CD4-positive, alpha-beta T cell treated with Interleukin-10 for 1 hour (primary cell): Measurements from ENCODE around the gene CCDC142.
"Not testable (repeated sequence)": the region's sequence is repeated elsewhere in the genome, so short reads cannot be mapped to it uniquely, and the experiment has no call there.

Source experiments
- DNase-seq: peaks from one replicate; pipeline ENCODE4 v3.0.0-alpha.2; 2020

CCDC142 gene

GRCh38 chr2:74470742-74471141 lies 12.1 kb downstream of the CCDC142 start:
- DNase-seq = not testable (repeated sequence)

GRCh38 chr2:74464406-74464805 lies 18.4 kb downstream of the CCDC142 start:
- no peak for DNase-seq

GRCh38 chr2:74462786-74463105 lies 20.1 kb downstream of the CCDC142 start:
- no peak for DNase-seq

- no peak for DNase-seq
Measured at GRCh38 chr2:74462054-74462785, 20.6 kb downstream of the CCDC142 start.

DNA sequence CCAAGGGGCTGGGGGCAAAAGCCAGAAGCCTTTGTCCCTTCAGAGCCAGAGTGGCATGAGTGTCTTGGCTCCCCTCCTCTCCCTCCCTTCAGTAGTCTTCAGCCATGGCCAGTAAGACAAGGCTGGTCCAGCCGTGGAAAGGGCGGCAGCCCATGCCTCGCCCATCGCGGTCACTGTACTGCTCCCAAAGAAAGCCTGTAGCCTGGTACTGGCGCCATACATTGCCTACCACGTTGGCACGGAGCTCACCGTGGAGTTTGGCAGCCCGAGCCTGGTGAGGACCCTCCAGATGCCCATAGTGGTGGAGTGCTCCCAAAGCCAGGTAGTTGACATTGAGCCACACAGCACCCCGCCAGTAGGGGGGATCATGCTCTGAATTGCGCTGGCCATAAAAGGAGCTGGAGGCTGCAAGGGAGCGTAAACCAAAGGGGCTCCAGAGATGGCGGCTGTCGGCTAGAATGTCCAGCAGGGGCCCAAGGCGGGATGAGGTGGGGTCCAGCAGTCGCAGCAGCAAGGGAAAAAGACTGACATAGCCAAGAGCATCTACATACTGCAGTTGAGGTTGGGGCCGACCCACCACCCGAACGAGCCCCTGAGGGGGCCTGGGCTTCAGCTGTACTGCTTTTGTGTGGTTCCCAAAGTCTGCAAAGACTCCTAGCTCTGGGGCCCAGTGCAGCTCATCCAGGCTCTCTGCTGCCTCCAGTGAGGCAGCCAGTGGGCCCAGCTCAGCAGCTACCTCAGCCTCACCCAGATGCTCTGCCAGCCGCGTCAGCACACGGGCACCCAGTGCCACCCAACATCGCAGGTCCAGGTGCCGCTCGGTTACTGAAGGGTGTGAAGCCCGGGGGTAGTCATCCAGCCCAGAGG lies 21.4 kb downstream of the CCDC142 start:
- no peak for DNase-seq

GRCh38 chr2:74460187-74460586 lies 22.6 kb downstream of the CCDC142 start:
- not testable (repeated sequence) for DNase-seq

DNA sequence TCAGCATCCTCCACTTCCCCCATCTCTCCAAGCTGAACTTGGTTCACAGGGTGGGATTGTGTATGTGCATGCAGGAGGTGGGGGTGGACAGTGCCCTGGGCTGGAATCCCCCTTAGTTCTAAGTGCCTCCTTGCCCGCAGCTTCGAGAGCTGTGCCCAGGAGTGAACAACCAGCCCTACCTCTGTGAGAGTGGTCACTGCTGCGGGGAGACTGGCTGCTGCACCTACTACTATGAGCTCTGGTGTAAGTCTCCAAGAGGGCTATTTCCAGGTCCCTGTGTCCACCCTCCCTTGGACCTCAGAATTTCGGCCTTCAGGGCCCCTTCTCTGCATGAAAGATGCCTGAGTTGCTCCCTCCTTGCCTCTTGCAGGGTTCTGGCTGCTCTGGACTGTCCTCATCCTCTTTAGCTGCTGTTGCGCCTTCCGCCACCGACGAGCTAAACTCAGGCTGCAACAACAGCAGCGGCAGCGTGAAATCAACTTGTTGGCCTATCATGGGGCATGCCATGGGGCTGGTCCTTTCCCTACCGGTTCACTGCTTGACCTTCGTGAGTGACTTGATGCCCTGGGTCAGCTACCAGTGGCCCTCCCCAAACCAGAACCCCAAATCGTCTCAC lies 23.2 kb downstream of the CCDC142 start:
- not testable (repeated sequence) for DNase-seq

DNA sequence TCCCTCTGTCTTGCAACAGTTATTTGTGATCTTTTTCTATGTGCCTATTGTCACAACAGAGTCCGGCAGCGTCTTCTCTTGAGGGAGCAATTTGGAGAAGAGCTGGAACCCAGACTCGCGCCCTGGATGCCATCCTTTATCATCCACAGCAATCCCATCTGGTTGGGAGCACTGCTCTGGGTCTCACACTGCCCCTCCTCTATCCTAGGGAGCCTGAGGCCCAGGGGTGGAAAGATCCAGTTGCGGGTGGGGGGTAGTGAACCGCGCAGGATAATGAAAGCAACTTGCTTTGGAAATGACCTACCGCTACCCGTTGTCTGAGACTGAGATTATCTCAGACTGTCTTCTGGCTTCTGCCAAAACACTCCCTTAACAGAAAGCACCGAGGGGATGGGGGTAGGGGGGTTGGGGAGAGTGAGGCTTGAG lies 23.8 kb downstream of the CCDC142 start:
- no peak for DNase-seq

DNA sequence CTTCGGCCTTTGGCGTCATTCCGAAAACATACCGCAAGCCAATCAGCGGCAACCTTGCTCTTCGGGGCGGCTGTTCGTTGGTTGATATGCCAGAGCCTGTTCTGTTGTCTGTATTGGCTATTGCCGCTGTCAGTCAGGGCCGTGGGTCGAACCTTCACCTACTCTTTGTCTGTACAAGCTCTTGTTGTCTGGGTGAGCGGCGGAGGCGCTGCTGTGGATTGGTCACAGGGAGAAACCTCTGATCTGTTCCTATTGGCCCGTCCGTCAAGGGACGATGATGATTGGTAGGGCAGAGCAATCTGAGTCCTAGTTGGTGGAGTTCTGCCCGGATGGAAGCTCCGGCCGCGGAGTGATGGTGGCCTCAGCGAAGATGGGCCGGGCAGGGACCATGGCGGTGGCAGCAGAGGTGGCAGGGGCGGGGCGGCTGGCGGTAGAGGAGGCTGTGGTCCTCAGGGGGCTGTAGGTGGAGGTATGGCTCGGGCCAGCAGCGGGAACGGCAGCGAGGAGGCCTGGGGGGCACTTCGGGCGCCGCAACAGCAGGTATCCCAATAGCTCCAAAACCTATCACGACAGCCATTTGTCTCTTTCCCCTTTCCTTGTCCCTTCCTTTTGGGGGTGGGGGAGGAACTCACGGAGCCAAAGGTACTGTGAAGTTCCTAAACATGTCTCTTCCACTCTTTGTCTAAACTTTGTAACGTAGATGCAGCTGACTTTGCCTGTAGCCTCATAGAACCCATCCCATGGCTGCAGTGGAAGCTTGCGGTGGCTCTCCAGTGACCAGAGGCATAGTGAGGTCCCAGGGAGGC lies 24.5 kb downstream of the CCDC142 start, which contains the start of gene WBP1:
Gene WBP1, plus strand, starts transcription at position 307 of the 806 bp plus-strand sequence. Its CDS starts 165 bp downstream, at position 472.
- peak; percentile 100 for DNase-seq

- peak; percentile 86 for DNase-seq
Measured at GRCh38 chr2:74457549-74458131, 25.2 kb downstream of the CCDC142 start.

- no peak for DNase-seq
Measured at GRCh38 chr2:74457129-74457548, 25.7 kb downstream of the CCDC142 start.

GRCh38 chr2:74454654-74455511 lies 27.9 kb downstream of the CCDC142 start, which contains the start of gene INO80B:
INO80B (plus strand) TSS chr2:74455087; CDS start chr2:74455117, 30 bp downstream.
- DNase-seq = peak; percentile 99

GRCh38 chr2:74450570-74451190 lies 32.1 kb downstream of the CCDC142 start:
- no peak for DNase-seq

GRCh38 chr2:74448771-74449170 lies 34.0 kb downstream of the CCDC142 start:
- no peak for DNase-seq

DNA sequence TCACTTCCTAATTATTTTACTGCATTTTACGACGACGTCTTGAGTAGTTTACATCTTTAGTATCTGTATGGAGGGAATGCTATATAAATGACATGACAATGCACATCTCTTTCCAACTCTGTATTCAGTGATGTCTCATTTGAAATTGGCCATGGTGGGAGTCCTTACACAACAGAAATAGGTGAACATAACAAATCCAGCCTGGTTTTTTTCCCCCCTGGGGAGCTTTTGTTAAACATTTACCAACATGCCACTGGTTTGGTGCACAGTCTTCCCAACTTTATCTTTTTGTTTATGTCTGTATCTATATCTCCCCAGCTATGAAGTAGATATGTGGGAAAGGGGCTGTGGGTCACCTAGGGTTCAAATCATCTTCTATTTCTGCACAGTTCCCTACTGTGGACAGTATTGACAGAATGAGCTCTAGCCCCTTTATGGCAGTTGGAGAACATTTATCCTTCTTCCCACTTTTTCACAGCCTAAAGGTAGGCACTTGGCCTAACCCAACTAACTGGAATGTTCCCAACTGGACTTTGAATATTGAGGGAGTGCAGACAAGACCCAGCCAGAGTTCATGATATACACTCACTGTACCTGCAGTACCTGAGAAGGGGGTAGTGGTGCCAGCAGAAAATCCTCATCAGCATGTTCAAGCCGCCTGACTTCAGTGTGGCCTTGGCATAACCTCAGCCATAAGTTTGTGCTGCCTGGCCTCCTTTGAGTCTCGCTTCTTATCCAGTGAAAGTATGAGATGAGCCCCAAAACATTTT lies 35.4 kb downstream of the CCDC142 start:
- DNase-seq = no peak

GRCh38 chr2:74444498-74445318 lies 38.1 kb downstream of the CCDC142 start:
- DNase-seq = no peak

GRCh38 chr2:74442483-74443297 lies 40.1 kb downstream of the CCDC142 start:
- DNase-seq = not testable (repeated sequence)
